ENCODE measurements around the gene FAM241B.

Gene FAM241B

GRCh38 chr10:69665474-69666320 lies 35.6 kb downstream of the FAM241B start:
- TF ChIP-seq SIN3A (IDR thresholded peaks at IDR 0.05; ENCODE audit: borderline replicate concordance, insufficient read depth, low read length), result no peak
- no peak for TF ChIP-seq TAF1 (IDR thresholded peaks at IDR 0.05; ENCODE audit: borderline replicate concordance, insufficient read depth, low read length)
- TF ChIP-seq FOXP2 (optimal IDR thresholded peaks at IDR 0.05; ENCODE audit: borderline replicate concordance, extremely low read depth, extremely low read length, insufficient read depth), result no peak
- TF ChIP-seq POLR2AphosphoS5 (IDR thresholded peaks at IDR 0.05; ENCODE audit: low read depth, low read length), result no peak

GRCh38 chr10:69666756-69667155 lies 36.7 kb downstream of the FAM241B start:
- TF ChIP-seq TAF1 (IDR thresholded peaks at IDR 0.05; ENCODE audit: borderline replicate concordance, insufficient read depth, low read length), result no peak

GRCh38 chr10:69668721-69669120 lies 38.7 kb downstream of the FAM241B start:
- TF ChIP-seq POLR2AphosphoS5 (IDR thresholded peaks at IDR 0.05; ENCODE audit: low read depth, low read length), result no peak
- TF ChIP-seq REST (IDR thresholded peaks at IDR 0.05; ENCODE audit: insufficient read depth in 1 of 2, low read depth in 2 of 2, low read length in 2 of 2), result no peak
- TF ChIP-seq TAF1 (IDR thresholded peaks at IDR 0.05; ENCODE audit: borderline replicate concordance, insufficient read depth, low read length), result no peak
- no peak for TF ChIP-seq SIN3A (IDR thresholded peaks at IDR 0.05; ENCODE audit: borderline replicate concordance, insufficient read depth, low read length)
- TF ChIP-seq FOXP2 (optimal IDR thresholded peaks at IDR 0.05; ENCODE audit: borderline replicate concordance, extremely low read depth, extremely low read length, insufficient read depth), result no peak

- no peak for TF ChIP-seq REST (IDR thresholded peaks at IDR 0.05; ENCODE audit: insufficient read depth in 1 of 2, low read depth in 2 of 2, low read length in 2 of 2)
- no peak for TF ChIP-seq TAF1 (IDR thresholded peaks at IDR 0.05; ENCODE audit: borderline replicate concordance, insufficient read depth, low read length)
- TF ChIP-seq POLR2AphosphoS5 (IDR thresholded peaks at IDR 0.05; ENCODE audit: low read depth, low read length), result no peak
- TF ChIP-seq FOXP2 (optimal IDR thresholded peaks at IDR 0.05; ENCODE audit: borderline replicate concordance, extremely low read depth, extremely low read length, insufficient read depth), result no peak
- no peak for TF ChIP-seq SIN3A (IDR thresholded peaks at IDR 0.05; ENCODE audit: borderline replicate concordance, insufficient read depth, low read length)
These were observed 39.4 kb downstream of the FAM241B start for GRCh38 chr10:69669409-69669808.

- no peak for TF ChIP-seq REST (IDR thresholded peaks at IDR 0.05; ENCODE audit: insufficient read depth in 1 of 2, low read depth in 2 of 2, low read length in 2 of 2)
- no peak for TF ChIP-seq POLR2AphosphoS5 (IDR thresholded peaks at IDR 0.05; ENCODE audit: low read depth, low read length)
- TF ChIP-seq TAF1 (IDR thresholded peaks at IDR 0.05; ENCODE audit: borderline replicate concordance, insufficient read depth, low read length), result no peak
- no peak for TF ChIP-seq SIN3A (IDR thresholded peaks at IDR 0.05; ENCODE audit: borderline replicate concordance, insufficient read depth, low read length)
- TF ChIP-seq FOXP2 (optimal IDR thresholded peaks at IDR 0.05; ENCODE audit: borderline replicate concordance, extremely low read depth, extremely low read length, insufficient read depth), result no peak
These were observed 43.5 kb downstream of the FAM241B start for GRCh38 chr10:69673521-69673920.

- TF ChIP-seq REST (IDR thresholded peaks at IDR 0.05; ENCODE audit: insufficient read depth in 1 of 2, low read depth in 2 of 2, low read length in 2 of 2) (no peak), POLR2AphosphoS5 (IDR thresholded peaks at IDR 0.05; ENCODE audit: low read depth, low read length) (no peak), TAF1 (IDR thresholded peaks at IDR 0.05; ENCODE audit: borderline replicate concordance, insufficient read depth, low read length) (no peak), SIN3A (IDR thresholded peaks at IDR 0.05; ENCODE audit: borderline replicate concordance, insufficient read depth, low read length) (no peak), FOXP2 (optimal IDR thresholded peaks at IDR 0.05; ENCODE audit: borderline replicate concordance, extremely low read depth, extremely low read length, insufficient read depth) (no peak)
These were observed 44.7 kb downstream of the FAM241B start for GRCh38 chr10:69674786-69675185.
